Thoracic aorta (tissue), 2 donors: ENCODE data around the gene OR5M3. TPM values are rescaled to one million over a fixed set of nuclear protein-coding genes. Genes with fewer than 3 reads are reported as not detected.

Experiments used
- ATAC-seq: fragments of 150-250 bp; one replicate; pipeline ENCODE4 v1.8.0; 2017; ENCODE audit warnings: low read depth; ENCODE audit not compliant: insufficient number of reproducible peaks, low FRiP score
- DNase-seq: peaks from one replicate; pipeline ENCODE4 v3.0.0-alpha.2; 2020; ENCODE audit warnings: low spot score
- H3K27ac ChIP-seq, 2 donors: fragments of 200-600 bp; sonication (generic); 1 replicate in 1 of 2; 2 replicates in 1 of 2; pipeline ENCODE4 v1.5.1; 2016; ENCODE audit warnings: mild to moderate bottlenecking in 2 of 2, moderate library complexity in 2 of 2
- H3K27me3 ChIP-seq: fragments of 200-600 bp; sonication (generic); replicated peaks from 2 replicates; pipeline ENCODE4 v1.6.0; 2016; ENCODE audit warnings: mild to moderate bottlenecking; ENCODE audit not compliant: insufficient read depth
- H3K36me3 ChIP-seq: fragments of 200-600 bp; sonication (generic); one replicate; pipeline ENCODE4 v1.5.1; 2016
- H3K4me1 ChIP-seq, 2 donors: fragments of 200-600 bp; sonication (generic); 1 replicate in 1 of 2; 2 replicates in 1 of 2; pipeline versions ENCODE4 v1.5.1 to v1.6.0; 2016; ENCODE audit warnings: low read depth in 2 of 2, mild to moderate bottlenecking in 1 of 2; ENCODE audit not compliant: control insufficient read depth in 1 of 2
- H3K4me3 ChIP-seq: fragments of 200-600 bp; sonication (generic); 2 replicates; pipeline ENCODE4 v1.5.1; 2016; ENCODE audit warnings: mild to moderate bottlenecking
- H3K9me3 ChIP-seq: fragments of 200-600 bp; sonication (generic); 2 replicates; pipeline ENCODE4 v1.5.1; 2016
- total RNA-seq, 2 donors: library from RNA; depleted of rRNA; stranded (reverse); fragments of >200 nt; gene quantifications; one replicate each; pipeline versions ENCODE4 v1.1.0 to v1.2.3, GENCODE V29; 2016
- TF ChIP-seq, protein P1 (sequence below): fragments of 200-600 bp; sonication (generic); IDR thresholded peaks from one replicate; pipeline ENCODE4 v1.5.1; 2019; ENCODE audit warnings: antibody characterized with exemption

OR5M3 gene
- total RNA-seq, 2 donors from 2014 or later: not detected

DNA sequence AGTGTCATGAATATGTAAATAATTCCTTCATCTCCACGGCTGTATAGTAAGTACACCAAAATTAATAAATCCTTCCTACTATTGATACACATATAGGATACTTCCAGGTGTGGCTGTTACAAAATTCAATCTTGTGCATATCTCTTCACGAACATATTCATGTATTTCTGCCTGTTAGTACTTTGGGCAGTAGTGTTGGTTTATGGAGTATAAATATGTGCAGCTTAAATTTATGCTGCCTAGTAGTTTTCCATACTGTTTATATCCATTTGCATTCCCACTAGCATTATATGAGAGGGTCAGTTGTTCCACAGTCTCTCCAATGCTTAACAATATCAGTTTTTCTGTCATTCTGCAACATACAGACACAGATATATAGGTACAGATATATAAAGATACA, 22.0 kb upstream of the OR5M3 start:
- TF ChIP-seq, protein P1, sequence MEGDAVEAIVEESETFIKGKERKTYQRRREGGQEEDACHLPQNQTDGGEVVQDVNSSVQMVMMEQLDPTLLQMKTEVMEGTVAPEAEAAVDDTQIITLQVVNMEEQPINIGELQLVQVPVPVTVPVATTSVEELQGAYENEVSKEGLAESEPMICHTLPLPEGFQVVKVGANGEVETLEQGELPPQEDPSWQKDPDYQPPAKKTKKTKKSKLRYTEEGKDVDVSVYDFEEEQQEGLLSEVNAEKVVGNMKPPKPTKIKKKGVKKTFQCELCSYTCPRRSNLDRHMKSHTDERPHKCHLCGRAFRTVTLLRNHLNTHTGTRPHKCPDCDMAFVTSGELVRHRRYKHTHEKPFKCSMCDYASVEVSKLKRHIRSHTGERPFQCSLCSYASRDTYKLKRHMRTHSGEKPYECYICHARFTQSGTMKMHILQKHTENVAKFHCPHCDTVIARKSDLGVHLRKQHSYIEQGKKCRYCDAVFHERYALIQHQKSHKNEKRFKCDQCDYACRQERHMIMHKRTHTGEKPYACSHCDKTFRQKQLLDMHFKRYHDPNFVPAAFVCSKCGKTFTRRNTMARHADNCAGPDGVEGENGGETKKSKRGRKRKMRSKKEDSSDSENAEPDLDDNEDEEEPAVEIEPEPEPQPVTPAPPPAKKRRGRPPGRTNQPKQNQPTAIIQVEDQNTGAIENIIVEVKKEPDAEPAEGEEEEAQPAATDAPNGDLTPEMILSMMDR: no peak
- Histone ChIP-seq H3K27ac (no peak overlapping the region), H3K36me3 (no peaks in the 10 kb centered on the region), H3K4me3 (no peak overlapping the region), H3K27me3 (no peaks in the 10 kb centered on the region), H3K9me3 (no peaks in the 10 kb centered on the region), H3K4me1 (no peaks in the 10 kb centered on the region)
- DNase-seq: no peak
- no peak for ATAC-seq

DNA sequence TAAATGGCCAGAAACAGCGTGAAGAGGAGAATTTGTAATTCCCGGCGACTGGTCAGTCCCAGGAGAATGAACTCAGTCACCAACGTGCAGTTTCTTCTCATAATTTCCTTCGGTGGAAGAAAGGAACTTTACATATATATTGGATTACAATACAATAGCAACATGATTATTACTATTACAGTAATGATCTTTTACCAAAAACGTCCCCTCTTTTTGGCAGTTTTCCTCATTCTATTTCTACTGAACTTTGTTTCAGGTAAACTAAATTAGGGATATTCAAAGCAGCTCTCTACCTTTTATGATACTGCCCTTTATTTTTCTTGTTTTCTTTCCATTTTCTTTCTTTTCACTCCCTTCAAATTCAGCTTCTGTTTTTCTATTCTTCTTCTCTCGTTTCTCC, 18.1 kb upstream of the OR5M3 start, which contains the start of gene OR5M8:
Gene OR5M8 (minus strand): TSS at position 101 of the 400 bp plus-strand sequence. CDS start 0 bp downstream, at position 101.
- Histone ChIP-seq H3K4me3 (no peak within 1 kb of the TSS), H3K4me1 (no peaks in the 10 kb centered on the region), H3K27me3 (no peaks in the 10 kb centered on the region), H3K36me3 (no peaks in the 10 kb centered on the region), H3K9me3 (no peaks in the 10 kb centered on the region), H3K27ac (no peak within 1 kb of the TSS)
- DNase-seq (no peak), ATAC-seq (no peak)
- TF ChIP-seq, protein P1: no peak

DNA sequence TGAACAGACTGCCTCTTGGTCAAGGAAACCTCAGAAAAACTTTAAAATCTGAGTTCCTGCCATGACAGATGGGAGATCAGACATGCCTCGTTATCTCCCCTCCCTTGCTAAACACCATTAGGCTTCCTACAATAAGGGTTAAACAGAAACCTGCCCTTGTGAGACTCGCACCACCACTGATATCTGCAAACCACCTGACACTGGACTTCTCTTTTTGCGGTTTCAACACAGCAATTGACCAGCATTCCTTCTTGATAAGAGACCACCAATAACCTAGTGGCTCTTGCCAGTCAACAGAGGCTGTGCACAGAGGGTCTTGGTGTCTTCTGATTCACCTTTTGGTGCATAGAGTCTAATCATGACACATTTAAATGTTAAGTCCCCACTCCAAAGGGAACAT, 13.6 kb upstream of the OR5M3 start:
- Histone ChIP-seq H3K27ac (no peak overlapping the region), H3K27me3 (no peaks in the 10 kb centered on the region), H3K36me3 (no peaks in the 10 kb centered on the region), H3K9me3 (no peaks in the 10 kb centered on the region), H3K4me1 (no peaks in the 10 kb centered on the region), H3K4me3 (no peak overlapping the region)
- DNase-seq (no peak), ATAC-seq (no peak)
- TF ChIP-seq, protein P1: no peak

DNA sequence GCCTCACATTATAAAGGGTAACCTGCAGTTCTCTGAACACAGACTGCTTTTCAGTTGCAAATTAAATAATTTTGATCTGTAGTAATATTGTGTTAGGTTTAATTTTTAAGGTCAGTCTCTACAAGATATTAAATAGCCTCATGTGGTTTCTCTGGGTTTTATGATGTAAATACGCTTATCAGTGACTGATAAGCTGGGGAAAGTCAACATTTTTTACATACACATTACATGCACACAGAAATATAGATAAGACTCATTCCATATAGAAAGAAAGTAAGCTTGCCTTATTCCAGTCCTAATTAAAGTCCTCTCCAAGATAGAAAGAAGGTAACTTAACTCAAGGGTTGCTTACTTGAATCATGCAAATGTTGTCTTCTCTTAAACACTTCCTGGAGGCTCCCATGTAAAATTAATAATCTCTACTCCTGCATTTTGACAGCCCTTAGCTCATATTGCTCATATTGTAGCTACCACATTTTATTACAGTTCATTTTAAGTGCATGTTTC, 1.6 kb upstream of the OR5M3 start:
- TF ChIP-seq, protein P1: no peak
- Histone ChIP-seq H3K4me1 (no peaks in the 10 kb centered on the region), H3K9me3 (no peaks in the 10 kb centered on the region), H3K4me3 (no peak overlapping the region), H3K27me3 (no peaks in the 10 kb centered on the region), H3K27ac (no peak overlapping the region), H3K36me3 (no peaks in the 10 kb centered on the region)
- ATAC-seq (no peak), DNase-seq (no peak)

DNA sequence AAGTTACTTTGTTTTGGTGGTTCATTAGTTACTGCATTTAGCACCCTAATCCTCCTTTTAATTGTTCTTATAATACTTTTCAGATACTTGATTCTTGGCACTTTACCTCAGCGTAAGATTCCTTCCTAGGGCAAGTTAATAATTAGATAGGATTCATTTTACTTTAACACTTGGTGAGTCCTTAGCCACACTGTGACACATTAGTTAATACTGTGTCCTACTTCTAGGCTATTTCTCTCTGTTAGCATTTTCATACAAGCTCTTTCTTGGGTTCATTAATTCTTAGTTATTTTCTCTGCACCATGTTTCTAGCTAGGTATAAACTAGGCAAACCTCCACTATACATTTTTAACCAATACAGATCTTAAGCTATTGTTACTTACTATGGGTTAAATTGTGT, 16.1 kb downstream of the OR5M3 start:
- DNase-seq (no peak), ATAC-seq (no peak)

More for the DNA sequence above, 16.1 kb downstream of the OR5M3 start:
- Histone ChIP-seq H3K4me1 (no peaks in the 10 kb centered on the region), H3K9me3 (no peaks in the 10 kb centered on the region), H3K27me3 (no peaks in the 10 kb centered on the region), H3K36me3 (no peaks in the 10 kb centered on the region), H3K27ac (no peak overlapping the region), H3K4me3 (no peak overlapping the region)
- TF ChIP-seq, protein P1: no peak
